K562 (cell line): ENCODE data around the gene COX10. TPM values are rescaled to one million over a fixed set of nuclear protein-coding genes. Genes with fewer than 3 reads are reported as not detected.
"Not testable (repeated sequence)": the region's sequence is repeated elsewhere in the genome, so short reads cannot be mapped to it uniquely, and the experiment has no call there.

Experiments
- ATAC-seq: fragments of 200-7000 bp; cut with Tn5 transposase; 3 replicates; pipeline ENCODE4 v1.9.1; 2020; ENCODE audit warnings: moderate library complexity
- BruUV-seq: library from RNA; stranded (reverse); fragments of 400-500 nt; replicated peaks from 2 replicates; lab custom pipeline; 2021; lab: Mats Ljungman, UMichigan
- CTCF ChIA-PET: fragments of 300-600 bp; formaldehyde crosslinking; extraction: SDS; loops from one replicate; lab custom pipeline; 2021; ENCODE audit warnings: low intra/inter-chr PET ratio; lab: Yijun Ruan, JAX
- POLR2A ChIA-PET: fragments of 300-600, 350-650 bp; sonication (Branson Sonifier 250); formaldehyde crosslinking; extraction: SDS; loops from one replicate; lab custom pipeline; 2021; ENCODE audit warnings: antibody characterized with exemption, inconsistent platforms; lab: Yijun Ruan, JAX
- DNase-seq, 4 experiments: peaks; one replicate each; pipeline versions ENCODE4 v3.0.0 to v3.0.0-alpha.2; 2011 to 2018; ENCODE audit warnings: low spot score in 3 of 4, mixed read lengths in 3 of 4; ENCODE audit errors: extremely low read depth in 1 of 4
- FAIRE-seq: peaks from 2 replicates; lab custom pipeline; 2011; peaks lifted over from hg19 to GRCh38; lab: Jason Lieb, UNC
- H2AFZ ChIP-seq: 2 replicates; pipeline ENCODE4 v1.6.0; 2011; ENCODE audit warnings: low read depth, low read length, control low read depth, inconsistent platforms
- H3K27ac ChIP-seq: fragments of 200-600 bp; 3 replicates; pipeline ENCODE4 v1.8.0; 2011; ENCODE audit warnings: low read depth, mild to moderate bottlenecking, control low read depth, inconsistent platforms, low read length, moderate library complexity, mixed read lengths; ENCODE audit errors: extremely low read depth
- H3K27me3 ChIP-seq, 2 experiments: fragments of 300-600 bp in 1 of 2; 2 replicates in 1 of 2; 3 replicates in 1 of 2; pipeline versions ENCODE4 v1.6.0 to v1.8.0; 2011; ENCODE audit warnings: inconsistent platforms in 2 of 2, low read length in 2 of 2, mild to moderate bottlenecking in 1 of 2, mixed read lengths in 1 of 2, moderate library complexity in 1 of 2; ENCODE audit not compliant: control insufficient read depth in 2 of 2, insufficient read depth in 2 of 2
- H3K36me3 ChIP-seq: fragments of 300-600 bp; 3 replicates; pipeline ENCODE4 v1.8.0; 2011; ENCODE audit warnings: mild to moderate bottlenecking, low read length, inconsistent platforms; ENCODE audit not compliant: control insufficient read depth, insufficient read depth
- H3K4me1 ChIP-seq, 2 experiments: fragments of 200-600 bp in 1 of 2; replicated peaks in 1 of 2; 2 replicates in 1 of 2; 3 replicates in 1 of 2; pipeline versions ENCODE4 v1.5.1 to v1.8.0; 2011; ENCODE audit warnings: inconsistent platforms in 2 of 2, low read length in 2 of 2, mild to moderate bottlenecking in 1 of 2, mixed read lengths in 1 of 2, moderate library complexity in 1 of 2; ENCODE audit not compliant: control insufficient read depth in 2 of 2, insufficient read depth in 2 of 2
- H3K4me2 ChIP-seq: 2 replicates; pipeline ENCODE4 v1.6.1; 2011; ENCODE audit warnings: low read length, control low read depth, inconsistent platforms, mixed read lengths; ENCODE audit not compliant: insufficient read depth
- H3K4me3 ChIP-seq: fragments of 200-600 bp; sonication (generic), shearing (Covaris generic); 2 replicates; pipeline ENCODE4 v1.5.1; 2016; ENCODE audit warnings: control low read depth, inconsistent platforms
- H3K79me2 ChIP-seq: fragments of 200-600 bp; 3 replicates; pipeline ENCODE4 v1.8.0; 2011; ENCODE audit warnings: low read length, inconsistent platforms; ENCODE audit not compliant: control insufficient read depth, insufficient read depth
- H3K9ac ChIP-seq, 2 experiments: 2 replicates each; pipeline versions ENCODE4 v1.6.0 to v1.6.1; 2011; ENCODE audit warnings: low read depth in 2 of 2, low read length in 2 of 2, control low read depth in 1 of 2, inconsistent platforms in 1 of 2, mild to moderate bottlenecking in 1 of 2, mixed read lengths in 1 of 2; ENCODE audit not compliant: insufficient read depth in 1 of 2
- H3K9me1 ChIP-seq: one replicate; pipeline ENCODE4 v1.6.0; 2011; ENCODE audit warnings: inconsistent platforms, mild to moderate bottlenecking, low read length, moderate library complexity; ENCODE audit not compliant: control insufficient read depth, insufficient read depth
- H3K9me3 ChIP-seq: replicated peaks from 2 replicates; pipeline ENCODE4 v1.5.1; 2011; ENCODE audit warnings: low read depth, low read length, inconsistent platforms; ENCODE audit not compliant: control insufficient read depth, insufficient read depth
- H4K20me1 ChIP-seq: replicated peaks from 2 replicates; pipeline ENCODE4 v1.6.1; 2011; ENCODE audit warnings: low read length, inconsistent platforms, mixed read lengths; ENCODE audit not compliant: control insufficient read depth, insufficient read depth
- WGBS: fragments of 100-300 bp; shearing (Covaris generic); methylation state at CpG from one replicate; pipeline ENCODE4 v1.1.6; 2016; ENCODE audit warnings: low coverage, mixed read lengths; ENCODE audit not compliant: insufficient coverage; ENCODE audit errors: missing lambda C conversion rate; 5-methylcytosine and 5-hydroxymethylcytosine counted together
- in situ Hi-C: fragments of 300-500 bp; cut with MboI; formaldehyde crosslinking; loops from 4 replicates; pipeline ENCODE4 v1.15.0; 2018; ENCODE audit warnings: inconsistent platforms, mixed read lengths
- intact Hi-C: fragments of 100-400 bp; cut with micrococcal nuclease; formaldehyde crosslinking; loops from 2 replicates; pipeline ENCODE4 v1.14.2; 2022
- polyA plus RNA-seq, 8 experiments: library from polyadenylated mRNA; depleted of rRNA in 4 of 8; stranded (reverse) in 5 of 8; unstranded in 3 of 8; fragments of >200 nt; fragmentation: Nextera tagmentation in 2 of 8; fragmentation: Illumina TruSeq in 1 of 8; extraction: Ambion mirVana in 2 of 8; extraction: Trizol in 1 of 8; gene quantifications; 2 replicates each; pipeline versions ENCODE4 v1.2.1 to v1.2.3, GENCODE V29; 2011 to 2014; ENCODE audit warnings: inconsistent platforms in 1 of 8, missing spikeins in 1 of 8
- total RNA-seq, 7 experiments: library from RNA; depleted of rRNA in 6 of 7; stranded (reverse); fragments of >200 nt in 6 of 7; fragmentation: Illumina TruSeq in 2 of 7; extraction: Trizol in 2 of 7; gene quantifications; 2 replicates each; pipeline versions ENCODE4 v1.2.1 to v1.2.3, GENCODE V29; 2011 to 2021; ENCODE audit warnings: low replicate concordance in 1 of 7

Gene COX10
- total and polyA plus RNA-seq, 9 of the 15 experiments (the other 6 are each of a cell fraction or from before 2014, with no cell fraction given), result 10.3 to 26.4 (median 17.8) TPM

DNA sequence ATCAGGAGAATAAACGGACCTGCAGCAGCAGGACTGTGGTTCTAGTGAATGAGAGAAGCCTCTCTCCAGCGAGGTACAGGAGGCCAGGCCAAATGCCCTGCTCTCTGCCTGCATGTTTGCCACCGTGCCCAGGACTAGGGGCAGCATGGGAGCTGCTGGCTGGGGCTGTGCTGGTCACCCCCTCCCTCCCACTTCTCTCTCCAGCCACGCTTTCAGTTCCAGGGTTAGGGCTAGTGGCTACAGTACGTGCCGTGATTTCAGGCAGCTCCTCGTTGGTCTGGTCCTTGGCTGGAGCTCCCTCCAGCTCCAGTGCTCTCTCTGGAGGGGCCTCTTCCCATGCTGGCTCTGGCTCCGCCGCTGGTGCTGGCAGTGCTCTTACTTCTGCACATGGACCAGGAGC is 166.7 kb downstream of the COX10 start:
- H3K9me3 ChIP-seq, BruUV-seq, H3K27ac ChIP-seq, FAIRE-seq, H3K4me3 ChIP-seq, POLR2A ChIA-PET, H3K9ac ChIP-seq, H3K79me2 ChIP-seq, H3K4me1 ChIP-seq, H2AFZ ChIP-seq, ATAC-seq, H3K4me2 ChIP-seq, CTCF ChIA-PET, H3K9me1 ChIP-seq, H3K27me3 ChIP-seq, H4K20me1 ChIP-seq, H3K36me3 ChIP-seq, DNase-seq, intact Hi-C loops: not testable (repeated sequence)
- in situ Hi-C loops, result loop anchor here (5.0 kb wide), 1 partner anchor 214 kb away; no protein-coding TSS in a partner anchor
- 0% methylated on average over 2 of the region's 9 CpGs for WGBS

GRCh38 chr17:14236762-14237161 is 167.5 kb downstream of the COX10 start, which contains the start of gene CDRT15:
TSS of gene CDRT15 (minus strand) at chr17:14236862. CDS start at chr17:14236833, 29 bp downstream.
- H3K9me3 ChIP-seq, H3K79me2 ChIP-seq, H3K4me1 ChIP-seq, CTCF ChIA-PET, FAIRE-seq, H3K36me3 ChIP-seq, H2AFZ ChIP-seq, H3K9ac ChIP-seq, ATAC-seq, DNase-seq, H3K4me2 ChIP-seq, POLR2A ChIA-PET, H3K9me1 ChIP-seq, intact Hi-C loops, BruUV-seq, H3K4me3 ChIP-seq, H3K27me3 ChIP-seq, H4K20me1 ChIP-seq, H3K27ac ChIP-seq: not testable (repeated sequence)
- in situ Hi-C loops, result loop anchor here (5.0 kb wide), 1 partner anchor 214 kb away; no protein-coding TSS in a partner anchor
- WGBS, result 47% methylated on average over 8 of the region's 11 CpGs

DNA sequence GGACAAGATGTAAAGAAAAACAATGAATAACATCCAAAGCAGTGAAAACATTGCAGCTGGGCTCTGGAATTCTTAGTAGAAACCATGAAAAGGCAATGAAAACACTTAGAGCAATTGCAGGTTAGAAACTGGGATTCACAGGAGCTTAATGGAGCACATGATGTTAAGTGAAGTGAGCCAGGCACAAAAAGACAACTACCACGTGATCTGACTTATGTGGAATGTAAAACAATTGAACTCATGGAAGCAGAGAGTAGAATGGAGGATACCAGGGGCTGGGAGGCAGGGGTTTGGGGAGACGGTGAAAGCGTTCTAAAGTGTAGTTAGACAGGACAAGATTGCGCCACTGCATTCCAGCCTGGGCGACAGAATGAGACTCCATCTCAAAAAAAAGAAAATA is 170.0 kb downstream of the COX10 start:
- intact Hi-C loops, BruUV-seq, POLR2A ChIA-PET, ATAC-seq, H3K27me3 ChIP-seq, H3K27ac ChIP-seq, H3K79me2 ChIP-seq, H3K9me3 ChIP-seq, H3K4me1 ChIP-seq, DNase-seq, H3K4me3 ChIP-seq, H3K9ac ChIP-seq, H3K36me3 ChIP-seq, H4K20me1 ChIP-seq, H3K4me2 ChIP-seq, H3K9me1 ChIP-seq, H2AFZ ChIP-seq, CTCF ChIA-PET: not testable (repeated sequence)
- WGBS, result 67% methylated on average over 1 of the region's 5 CpGs
- in situ Hi-C loops, result loop anchor here (5.0 kb wide), 1 partner anchor 217 kb away; no protein-coding TSS in a partner anchor
- peak; percentile 37 for FAIRE-seq
